Liver (tissue), 9 donors: ENCODE data around the gene MAP6D1. TPM values are rescaled to one million over a fixed set of nuclear protein-coding genes. Genes with fewer than 3 reads are reported as not detected.

Experiments used
- DNase-seq: peaks from one replicate; pipeline ENCODE4 v3.0.0-alpha.2; 2017; ENCODE audit warnings: low spot score
- H3K27ac ChIP-seq, 2 donors: one replicate each; pipeline ENCODE4 v1.7.0; 2013; ENCODE audit warnings: inconsistent platforms in 2 of 2, low read length in 2 of 2, control low read depth in 1 of 2, low read depth in 1 of 2, mild to moderate bottlenecking in 1 of 2
- H3K27me3 ChIP-seq, 4 donors: one replicate each; pipeline versions ENCODE4 v1.6.1 to v1.7.0; 2013; ENCODE audit warnings: low read length in 3 of 4, inconsistent platforms in 1 of 4, mild to moderate bottlenecking in 1 of 4, moderate library complexity in 1 of 4; ENCODE audit not compliant: control insufficient read depth in 4 of 4, insufficient read depth in 4 of 4
- H3K36me3 ChIP-seq, 4 donors: one replicate each; pipeline versions ENCODE4 v1.6.1 to v1.7.0; 2013; ENCODE audit warnings: low read length in 3 of 4, mild to moderate bottlenecking in 3 of 4, low read depth in 1 of 4, moderate library complexity in 1 of 4; ENCODE audit not compliant: control insufficient read depth in 4 of 4, insufficient read depth in 3 of 4
- H3K4me1 ChIP-seq, 4 donors: one replicate each; pipeline versions ENCODE4 v1.6.1 to v1.7.0; 2013; ENCODE audit warnings: low read length in 3 of 4, mild to moderate bottlenecking in 3 of 4, moderate library complexity in 1 of 4; ENCODE audit not compliant: control insufficient read depth in 4 of 4, insufficient read depth in 4 of 4
- H3K4me3 ChIP-seq, 3 donors: one replicate each; pipeline versions ENCODE4 v1.6.1 to v1.7.0; 2013; ENCODE audit warnings: low read length in 3 of 3, control low read depth in 1 of 3, low read depth in 1 of 3, mild to moderate bottlenecking in 1 of 3
- H3K9ac ChIP-seq, 2 donors: one replicate each; pipeline ENCODE4 v1.7.0; 2013; ENCODE audit warnings: low read length in 2 of 2, mild to moderate bottlenecking in 2 of 2, moderate library complexity in 2 of 2, control low read depth in 1 of 2, low read depth in 1 of 2
- H3K9me3 ChIP-seq, 4 donors: one replicate each; pipeline versions ENCODE4 v1.6.1 to v1.7.0; 2013; ENCODE audit warnings: low read length in 3 of 4; ENCODE audit not compliant: control insufficient read depth in 4 of 4
- ATF3 ChIP-seq: IDR thresholded peaks from 2 replicates; pipeline ENCODE4 v1.6.1; 2016; ENCODE audit warnings: antibody characterized with exemption
- EGR1 ChIP-seq, 2 donors: IDR thresholded peaks; 2 replicates each; pipeline ENCODE4 v1.6.1; 2016 to 2018; ENCODE audit warnings: antibody characterized with exemption in 2 of 2, low read depth in 2 of 2
- FOXA1 ChIP-seq: IDR thresholded peaks from 2 replicates; pipeline ENCODE4 v1.6.1; 2016; ENCODE audit warnings: antibody characterized with exemption
- FOXA2 ChIP-seq: IDR thresholded peaks from 2 replicates; pipeline ENCODE4 v1.6.1; 2016; ENCODE audit warnings: antibody characterized with exemption
- GABPA ChIP-seq, 2 donors: IDR thresholded peaks in 1 of 2; conservative IDR thresholded peaks in 1 of 2; 2 replicates each; pipeline ENCODE4 v1.6.1; 2016; ENCODE audit warnings: antibody characterized with exemption in 2 of 2, mild to moderate bottlenecking in 1 of 2, moderate library complexity in 1 of 2
- HNF4A ChIP-seq, 2 donors: conservative IDR thresholded peaks; 2 replicates each; pipeline ENCODE4 v1.6.1; 2016; ENCODE audit warnings: antibody characterized with exemption in 2 of 2, mild to moderate bottlenecking in 2 of 2
- HNF4G ChIP-seq: IDR thresholded peaks from 2 replicates; pipeline ENCODE4 v1.6.1; 2016; ENCODE audit warnings: antibody characterized with exemption
- JUND ChIP-seq, 2 donors: IDR thresholded peaks; 2 replicates each; pipeline ENCODE4 v1.6.1; 2016; ENCODE audit warnings: antibody characterized with exemption in 2 of 2
- NR2F2 ChIP-seq: IDR thresholded peaks from 2 replicates; pipeline ENCODE4 v1.6.1; 2016; ENCODE audit warnings: antibody characterized with exemption
- RAD21 ChIP-seq, 2 donors: IDR thresholded peaks; 2 replicates each; pipeline ENCODE4 v1.6.1; 2016; ENCODE audit warnings: antibody characterized with exemption in 2 of 2, mild to moderate bottlenecking in 2 of 2
- RXRA ChIP-seq, 2 donors: IDR thresholded peaks; 2 replicates each; pipeline ENCODE4 v1.6.1; 2017 to 2018; ENCODE audit warnings: antibody characterized with exemption in 2 of 2, mild to moderate bottlenecking in 1 of 2
- SP1 ChIP-seq: IDR thresholded peaks from 2 replicates; pipeline ENCODE4 v1.6.1; 2018; ENCODE audit warnings: antibody characterized with exemption, mild to moderate bottlenecking
- TAF1 ChIP-seq: conservative IDR thresholded peaks from 2 replicates; pipeline ENCODE4 v1.6.1; 2016; ENCODE audit warnings: antibody characterized with exemption, mild to moderate bottlenecking
- YY1 ChIP-seq: IDR thresholded peaks from 2 replicates; pipeline ENCODE4 v1.6.1; 2016; ENCODE audit warnings: antibody characterized with exemption, mild to moderate bottlenecking
- whole genome bisulfite sequencing: extraction: QIAGEN DNeasy Blood & Tissue Kit; methylation state at CpG from one replicate; pipeline ENCODE4 v1.1.7; 2013; 5-methylcytosine and 5-hydroxymethylcytosine counted together
- polyA plus RNA-seq, 2 donors: library from polyadenylated mRNA; stranded (reverse) in 1 of 2; unstranded in 1 of 2; fragments of 200-250 nt in 1 of 2; fragments of >200 nt in 1 of 2; fragmentation: Nextera tagmentation in 1 of 2; extraction: Ambion mirVana in 1 of 2; gene quantifications; one replicate each; pipeline versions ENCODE4 v1.2.1 to v1.2.3, GENCODE V29; 2013 to 2015
- total RNA-seq, 2 donors: library from RNA; depleted of rRNA; stranded (reverse); fragments of >200 nt; gene quantifications; one replicate each; pipeline ENCODE4 v1.2.3, GENCODE V29; 2014
- TF ChIP-seq, protein P1 (sequence below): IDR thresholded peaks from 2 replicates; pipeline ENCODE4 v1.6.1; 2016; ENCODE audit warnings: antibody characterized with exemption
- TF ChIP-seq, protein P2 (sequence below): fragments of 150-350 bp; IDR thresholded peaks from 2 replicates; pipeline ENCODE4 v1.5.1; 2017; ENCODE audit warnings: improper control_type of control experiment, low read depth, low read length; ENCODE audit not compliant: missing input control
- TF ChIP-seq, protein P3 (sequence below): IDR thresholded peaks from 2 replicates; pipeline ENCODE4 v1.6.1; 2016; ENCODE audit warnings: antibody characterized with exemption
- TF ChIP-seq, protein P4 (sequence below): IDR thresholded peaks from 2 replicates; pipeline ENCODE4 v1.6.1; 2016; ENCODE audit warnings: antibody characterized with exemption, mild to moderate bottlenecking
- donor health status: healthy.
- donor health status: healthy.
- donor health status: healthy.
- donor health status: healthy.
- donor health status: healthy.

The MAP6D1 gene
- total and polyA plus RNA-seq, 4 donors = 0.06 to 0.33 (median 0.19) TPM; not detected in 1

GRCh38 chr3:183845608-183846288 is 20.4 kb upstream of the MAP6D1 start:
- TF ChIP-seq JUND (IDR thresholded peaks at IDR 0.05) = no peak
- TF ChIP-seq HNF4G = no peak
- TF ChIP-seq NR2F2 = no peak
- TF ChIP-seq FOXA2 = no peak
- TF ChIP-seq SP1 = no peak
- TF ChIP-seq RAD21 (IDR thresholded peaks at IDR 0.05) = no peak
- TF ChIP-seq, protein P1, sequence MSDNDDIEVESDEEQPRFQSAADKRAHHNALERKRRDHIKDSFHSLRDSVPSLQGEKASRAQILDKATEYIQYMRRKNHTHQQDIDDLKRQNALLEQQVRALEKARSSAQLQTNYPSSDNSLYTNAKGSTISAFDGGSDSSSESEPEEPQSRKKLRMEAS = no peak
- no peak for TF ChIP-seq YY1
- no peak for TF ChIP-seq EGR1 (IDR thresholded peaks at IDR 0.05; ENCODE audit: low read depth in 2 of 2)
- TF ChIP-seq, protein P2, sequence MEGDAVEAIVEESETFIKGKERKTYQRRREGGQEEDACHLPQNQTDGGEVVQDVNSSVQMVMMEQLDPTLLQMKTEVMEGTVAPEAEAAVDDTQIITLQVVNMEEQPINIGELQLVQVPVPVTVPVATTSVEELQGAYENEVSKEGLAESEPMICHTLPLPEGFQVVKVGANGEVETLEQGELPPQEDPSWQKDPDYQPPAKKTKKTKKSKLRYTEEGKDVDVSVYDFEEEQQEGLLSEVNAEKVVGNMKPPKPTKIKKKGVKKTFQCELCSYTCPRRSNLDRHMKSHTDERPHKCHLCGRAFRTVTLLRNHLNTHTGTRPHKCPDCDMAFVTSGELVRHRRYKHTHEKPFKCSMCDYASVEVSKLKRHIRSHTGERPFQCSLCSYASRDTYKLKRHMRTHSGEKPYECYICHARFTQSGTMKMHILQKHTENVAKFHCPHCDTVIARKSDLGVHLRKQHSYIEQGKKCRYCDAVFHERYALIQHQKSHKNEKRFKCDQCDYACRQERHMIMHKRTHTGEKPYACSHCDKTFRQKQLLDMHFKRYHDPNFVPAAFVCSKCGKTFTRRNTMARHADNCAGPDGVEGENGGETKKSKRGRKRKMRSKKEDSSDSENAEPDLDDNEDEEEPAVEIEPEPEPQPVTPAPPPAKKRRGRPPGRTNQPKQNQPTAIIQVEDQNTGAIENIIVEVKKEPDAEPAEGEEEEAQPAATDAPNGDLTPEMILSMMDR = no peak
- TF ChIP-seq GABPA (IDR thresholded peaks at IDR 0.05 in 1 of 2, conservative IDR thresholded peaks at IDR 0.05 in 1 of 2) = no peak
- TF ChIP-seq ATF3 = no peak
- TF ChIP-seq FOXA1 = no peak
- TF ChIP-seq HNF4A (conservative IDR thresholded peaks at IDR 0.05) = no peak
- no peak for TF ChIP-seq TAF1
- TF ChIP-seq, protein P3, sequence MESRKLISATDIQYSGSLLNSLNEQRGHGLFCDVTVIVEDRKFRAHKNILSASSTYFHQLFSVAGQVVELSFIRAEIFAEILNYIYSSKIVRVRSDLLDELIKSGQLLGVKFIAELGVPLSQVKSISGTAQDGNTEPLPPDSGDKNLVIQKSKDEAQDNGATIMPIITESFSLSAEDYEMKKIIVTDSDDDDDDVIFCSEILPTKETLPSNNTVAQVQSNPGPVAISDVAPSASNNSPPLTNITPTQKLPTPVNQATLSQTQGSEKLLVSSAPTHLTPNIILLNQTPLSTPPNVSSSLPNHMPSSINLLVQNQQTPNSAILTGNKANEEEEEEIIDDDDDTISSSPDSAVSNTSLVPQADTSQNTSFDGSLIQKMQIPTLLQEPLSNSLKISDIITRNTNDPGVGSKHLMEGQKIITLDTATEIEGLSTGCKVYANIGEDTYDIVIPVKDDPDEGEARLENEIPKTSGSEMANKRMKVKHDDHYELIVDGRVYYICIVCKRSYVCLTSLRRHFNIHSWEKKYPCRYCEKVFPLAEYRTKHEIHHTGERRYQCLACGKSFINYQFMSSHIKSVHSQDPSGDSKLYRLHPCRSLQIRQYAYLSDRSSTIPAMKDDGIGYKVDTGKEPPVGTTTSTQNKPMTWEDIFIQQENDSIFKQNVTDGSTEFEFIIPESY = no peak
- no peak for TF ChIP-seq RXRA (IDR thresholded peaks at IDR 0.05)
- 90% methylated on average over 13 of the region's 13 CpGs for WGBS
- Histone ChIP-seq H3K4me1 (no peaks in the 10 kb centered on the region), H3K4me3 (no peak overlapping the region), H3K9me3 (no peaks in the 10 kb centered on the region), H3K9ac (no peak overlapping the region), H3K27ac (no peak overlapping the region), H3K27me3 (no peaks in the 10 kb centered on the region), H3K36me3 (peaks cover 5 to 50% (median 37%) of the 10 kb centered on the region in 4 donors)
- DNase-seq = no peak

DNA sequence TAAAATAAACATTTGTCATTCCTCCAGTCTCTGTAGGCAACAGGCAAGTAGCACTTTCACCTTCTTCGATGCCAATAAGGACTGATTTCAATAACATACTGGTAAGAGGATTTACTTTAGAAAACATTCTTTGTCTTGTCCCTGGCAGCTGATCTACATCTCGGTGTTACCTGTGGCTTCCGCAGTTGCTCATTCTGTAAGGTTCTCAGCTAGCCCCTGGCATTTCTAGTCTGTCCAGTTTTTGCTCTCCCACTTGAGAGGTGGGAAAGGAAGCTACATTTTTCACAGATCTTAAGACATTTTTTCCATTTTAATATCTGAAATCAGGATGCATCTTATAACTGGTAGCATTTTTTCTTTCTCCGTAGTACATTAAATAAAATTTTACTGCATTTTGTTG is 19.7 kb upstream of the MAP6D1 start:
- Histone ChIP-seq H3K36me3 (peaks cover 5 to 51% (median 40%) of the 10 kb centered on the region in 4 donors), H3K27ac (no peak overlapping the region), H3K9ac (no peak overlapping the region), H3K27me3 (no peaks in the 10 kb centered on the region), H3K4me3 (no peak overlapping the region), H3K9me3 (no peaks in the 10 kb centered on the region), H3K4me1 (no peaks in the 10 kb centered on the region)
- 97% methylated on average over 4 of the region's 4 CpGs for WGBS
- TF ChIP-seq RAD21 (IDR thresholded peaks at IDR 0.05) (no peak), GABPA (IDR thresholded peaks at IDR 0.05 in 1 of 2, conservative IDR thresholded peaks at IDR 0.05 in 1 of 2) (no peak)
- TF ChIP-seq, protein P3 = no peak
- TF ChIP-seq, protein P4, sequence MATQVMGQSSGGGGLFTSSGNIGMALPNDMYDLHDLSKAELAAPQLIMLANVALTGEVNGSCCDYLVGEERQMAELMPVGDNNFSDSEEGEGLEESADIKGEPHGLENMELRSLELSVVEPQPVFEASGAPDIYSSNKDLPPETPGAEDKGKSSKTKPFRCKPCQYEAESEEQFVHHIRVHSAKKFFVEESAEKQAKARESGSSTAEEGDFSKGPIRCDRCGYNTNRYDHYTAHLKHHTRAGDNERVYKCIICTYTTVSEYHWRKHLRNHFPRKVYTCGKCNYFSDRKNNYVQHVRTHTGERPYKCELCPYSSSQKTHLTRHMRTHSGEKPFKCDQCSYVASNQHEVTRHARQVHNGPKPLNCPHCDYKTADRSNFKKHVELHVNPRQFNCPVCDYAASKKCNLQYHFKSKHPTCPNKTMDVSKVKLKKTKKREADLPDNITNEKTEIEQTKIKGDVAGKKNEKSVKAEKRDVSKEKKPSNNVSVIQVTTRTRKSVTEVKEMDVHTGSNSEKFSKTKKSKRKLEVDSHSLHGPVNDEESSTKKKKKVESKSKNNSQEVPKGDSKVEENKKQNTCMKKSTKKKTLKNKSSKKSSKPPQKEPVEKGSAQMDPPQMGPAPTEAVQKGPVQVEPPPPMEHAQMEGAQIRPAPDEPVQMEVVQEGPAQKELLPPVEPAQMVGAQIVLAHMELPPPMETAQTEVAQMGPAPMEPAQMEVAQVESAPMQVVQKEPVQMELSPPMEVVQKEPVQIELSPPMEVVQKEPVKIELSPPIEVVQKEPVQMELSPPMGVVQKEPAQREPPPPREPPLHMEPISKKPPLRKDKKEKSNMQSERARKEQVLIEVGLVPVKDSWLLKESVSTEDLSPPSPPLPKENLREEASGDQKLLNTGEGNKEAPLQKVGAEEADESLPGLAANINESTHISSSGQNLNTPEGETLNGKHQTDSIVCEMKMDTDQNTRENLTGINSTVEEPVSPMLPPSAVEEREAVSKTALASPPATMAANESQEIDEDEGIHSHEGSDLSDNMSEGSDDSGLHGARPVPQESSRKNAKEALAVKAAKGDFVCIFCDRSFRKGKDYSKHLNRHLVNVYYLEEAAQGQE = no peak
- TF ChIP-seq, protein P2 = no peak
- no peak for DNase-seq
